Immature natural killer cell (primary cell): ENCODE results near the gene CLTC. TPM values are rescaled to one million over a fixed set of nuclear protein-coding genes. Genes with fewer than 3 reads are reported as not detected.
"Not testable (repeated sequence)": the region's sequence is repeated elsewhere in the genome, so short reads cannot be mapped to it uniquely, and the experiment has no call there.

Experiments
- DNase-seq, 3 donors: peaks; one replicate each; pipeline ENCODE4 v3.0.0; 2022; ENCODE audit warnings: mixed read lengths in 1 of 3
- H3K27ac Mint-ChIP-seq, 6 donors: one replicate each; pipeline ENCODE4 v1.8.0; 2020; ENCODE audit warnings: mixed read lengths in 6 of 6, mild to moderate bottlenecking in 5 of 6, inconsistent platforms in 4 of 6, moderate library complexity in 3 of 6
- H3K27me3 Mint-ChIP-seq, 3 donors: one replicate each; pipeline ENCODE4 v1.8.0; 2020 to 2021; ENCODE audit warnings: low read depth in 3 of 3, mild to moderate bottlenecking in 3 of 3, mixed read lengths in 3 of 3, moderate library complexity in 3 of 3, inconsistent platforms in 1 of 3
- H3K36me3 Mint-ChIP-seq, 3 donors: one replicate each; pipeline ENCODE4 v1.8.0; 2020; ENCODE audit warnings: mixed read lengths in 3 of 3, inconsistent platforms in 2 of 3, mild to moderate bottlenecking in 2 of 3
- H3K4me1 Mint-ChIP-seq, 2 donors: one replicate each; pipeline ENCODE4 v1.8.0; 2020; ENCODE audit warnings: inconsistent platforms in 2 of 2, mild to moderate bottlenecking in 2 of 2, mixed read lengths in 2 of 2, moderate library complexity in 1 of 2
- H3K4me3 Mint-ChIP-seq, 5 donors: one replicate each; pipeline ENCODE4 v1.8.0; 2020; ENCODE audit warnings: mild to moderate bottlenecking in 5 of 5, mixed read lengths in 5 of 5, inconsistent platforms in 3 of 5, moderate library complexity in 3 of 5
- H3K9me3 Mint-ChIP-seq, 6 donors: one replicate each; pipeline ENCODE4 v1.8.0; 2020; ENCODE audit warnings: mild to moderate bottlenecking in 6 of 6, mixed read lengths in 6 of 6, inconsistent platforms in 4 of 6, moderate library complexity in 3 of 6
- polyA plus RNA-seq, 3 donors: library from polyadenylated mRNA; unstranded; fragments of 300-500 nt; fragmentation: Illumina TruSeq; gene quantifications; one replicate each; pipeline ENCODE4 v1.2.3, GENCODE V29; 2021

CLTC gene
- polyA plus RNA-seq, result 10 to 100 TPM; 33.9 to 65.6 (median 45.4) TPM

DNA sequence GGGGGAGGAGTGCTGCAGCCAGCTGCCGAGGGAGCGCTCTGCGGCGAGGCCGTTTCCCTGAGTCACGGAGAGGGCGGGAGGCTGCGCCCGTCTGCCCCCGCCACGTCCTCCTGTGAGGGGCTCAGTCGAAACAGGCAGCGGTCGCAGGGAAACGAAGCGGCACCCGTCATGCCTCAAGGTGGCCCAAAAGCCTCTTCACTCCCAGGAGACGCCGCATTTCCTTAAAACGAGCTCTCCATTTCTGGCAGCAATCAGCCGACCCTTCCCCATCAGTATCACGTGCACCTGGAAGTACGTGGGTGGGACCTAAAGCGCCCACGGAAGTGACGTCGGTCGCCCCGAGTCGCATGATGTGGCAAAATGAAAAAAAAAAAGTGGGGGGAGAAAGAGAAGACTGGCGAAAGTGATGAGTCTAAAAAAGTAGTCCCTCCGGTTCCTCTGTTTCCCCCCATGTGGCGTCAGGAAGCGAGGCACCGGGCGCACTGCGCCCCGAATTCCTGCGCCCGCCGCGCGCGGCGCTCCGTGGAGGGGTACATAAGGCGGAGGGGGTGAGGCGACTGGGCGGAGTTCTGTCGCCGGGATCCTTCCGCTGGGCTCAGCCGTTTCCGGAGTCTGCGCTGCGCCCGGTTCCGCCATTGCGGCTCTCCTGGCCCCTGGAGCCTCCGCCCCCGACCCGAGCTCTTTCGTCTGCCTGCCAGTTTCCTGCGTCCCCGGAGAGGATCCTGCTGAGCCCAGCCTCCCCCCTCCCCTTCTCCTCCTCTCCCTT is at the start of gene CLTC:
CLTC (plus strand) TSS at position 598 of the 766 bp plus-strand sequence. CDS start 237 bp downstream, outside the sequence.
- peaks cover 51 to 56% of the 10 kb centered on the region in 2 donors for H3K4me1 Mint-ChIP-seq
- peak; percentile 95 to 97 (median 96) for DNase-seq

GRCh38 chr17:59572301-59572924 is 47.3 kb upstream of the CLTC start:
- H3K27ac Mint-ChIP-seq, result peak overlapping the region in 2 of 6 donors; percentile 7 to 48
- DNase-seq, result no peak
- H3K27me3 Mint-ChIP-seq, result no peaks in the 10 kb centered on the region
- H3K4me1 Mint-ChIP-seq, result peaks cover under 1 to 2% of the 10 kb centered on the region in 2 donors
- H3K9me3 Mint-ChIP-seq, result no peaks in the 10 kb centered on the region
- H3K36me3 Mint-ChIP-seq, result peaks cover 0 to 3% (median 3%) of the 10 kb centered on the region in 3 donors
- no peak overlapping the region for H3K4me3 Mint-ChIP-seq

More for the DNA sequence above, at the start of gene CLTC:
- peak within 1 kb of the TSS; percentile 90 to 97 (median 95) for H3K4me3 Mint-ChIP-seq
- H3K27ac Mint-ChIP-seq, result peak within 1 kb of the TSS; percentile 97 to 99 (median 99)
- peaks cover 14 to 27% (median 26%) of the 10 kb centered on the region in 3 donors for H3K27me3 Mint-ChIP-seq
- H3K9me3 Mint-ChIP-seq, result no peaks in the 10 kb centered on the region
- no peaks in the 10 kb centered on the region for H3K36me3 Mint-ChIP-seq

DNA sequence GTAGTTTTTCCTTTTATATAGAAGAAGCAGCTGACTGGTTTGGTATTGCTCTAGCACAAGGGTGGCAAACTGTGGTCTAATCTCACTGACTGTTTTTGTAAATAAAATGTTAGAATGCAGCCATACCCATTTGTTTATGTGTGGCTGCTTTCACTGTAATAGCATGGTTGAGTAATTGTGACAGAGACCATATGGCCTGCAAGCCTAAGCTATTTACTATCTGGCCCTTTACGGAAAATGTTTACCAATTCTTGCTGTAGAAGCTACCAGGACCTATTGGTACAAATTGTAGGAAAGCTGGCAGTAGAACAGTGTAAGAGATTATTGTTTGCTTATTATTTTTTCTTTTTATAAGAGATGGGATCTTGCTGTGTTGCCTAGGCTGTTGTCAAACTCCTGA is 35.5 kb upstream of the CLTC start:
- not testable (repeated sequence) for H3K4me3 Mint-ChIP-seq, H3K27ac Mint-ChIP-seq

DNA sequence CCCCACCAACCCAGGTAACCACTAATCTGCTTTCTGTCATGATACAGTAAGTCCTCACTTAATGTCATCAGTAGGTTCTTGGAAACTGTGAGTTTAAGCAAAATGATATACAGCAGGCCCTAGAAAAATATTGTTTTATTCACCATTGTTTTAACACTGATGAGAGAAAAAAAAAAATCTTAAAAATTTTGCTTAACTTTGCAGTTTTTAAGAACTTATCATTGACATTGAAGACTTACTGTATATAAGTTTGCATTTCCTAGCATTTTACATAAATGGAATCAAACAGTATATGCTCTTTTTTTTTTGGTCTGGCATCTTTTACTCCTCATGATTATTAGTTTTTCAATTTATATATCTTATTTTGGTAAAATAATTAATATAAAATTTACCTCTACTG is 19.5 kb upstream of the CLTC start:
- H3K27me3 Mint-ChIP-seq, result peaks cover 0 to 2% (median 0%) of the 10 kb centered on the region in 3 donors
- peaks cover 26 to 38% (median 30%) of the 10 kb centered on the region in 3 donors for H3K36me3 Mint-ChIP-seq
- H3K9me3 Mint-ChIP-seq, result no peaks in the 10 kb centered on the region
- H3K4me1 Mint-ChIP-seq, result no peaks in the 10 kb centered on the region
- H3K4me3 Mint-ChIP-seq, result no peak overlapping the region
- no peak overlapping the region for H3K27ac Mint-ChIP-seq
- no peak for DNase-seq

More for the DNA sequence above, 35.5 kb upstream of the CLTC start:
- H3K27me3 Mint-ChIP-seq, H3K36me3 Mint-ChIP-seq, H3K4me1 Mint-ChIP-seq, DNase-seq, H3K9me3 Mint-ChIP-seq: not testable (repeated sequence)

DNA sequence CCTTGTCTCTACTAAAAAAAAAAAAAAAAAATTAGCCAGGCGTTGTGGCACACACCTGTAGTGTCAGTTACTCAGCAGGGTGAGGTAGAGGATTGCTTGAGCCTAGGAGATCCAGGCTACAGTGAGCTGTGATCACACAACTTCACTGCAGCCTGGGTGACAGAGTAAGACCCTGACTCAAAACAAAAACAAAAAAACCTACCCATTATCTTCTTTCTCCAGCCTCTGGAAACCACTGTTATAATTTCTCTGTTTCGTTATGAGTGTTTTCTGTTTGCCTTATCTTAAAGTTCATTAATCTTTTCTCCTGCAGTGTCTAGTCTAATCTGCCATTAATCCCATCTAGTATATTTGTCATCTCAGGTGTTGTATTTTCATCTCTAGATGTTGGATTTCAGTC is 18.6 kb upstream of the CLTC start:
- Mint-ChIP-seq H3K9me3 (no peaks in the 10 kb centered on the region), H3K27ac (no peak overlapping the region), H3K4me1 (no peaks in the 10 kb centered on the region), H3K27me3 (peaks cover 0 to 2% (median 0%) of the 10 kb centered on the region in 3 donors), H3K4me3 (no peak overlapping the region), H3K36me3 (peaks cover 30 to 42% (median 34%) of the 10 kb centered on the region in 3 donors)
- DNase-seq, result no peak

GRCh38 chr17:59607061-59607460 is 12.6 kb upstream of the CLTC start:
- H3K36me3 Mint-ChIP-seq, result peaks cover 20 to 45% (median 24%) of the 10 kb centered on the region in 3 donors
- no peak overlapping the region for H3K4me3 Mint-ChIP-seq
- DNase-seq, result no peak
- H3K4me1 Mint-ChIP-seq, result no peaks in the 10 kb centered on the region
- H3K27me3 Mint-ChIP-seq, result no peaks in the 10 kb centered on the region
- no peaks in the 10 kb centered on the region for H3K9me3 Mint-ChIP-seq
- H3K27ac Mint-ChIP-seq, result peak overlapping the region in 1 of 6 donors; percentile 22

DNA sequence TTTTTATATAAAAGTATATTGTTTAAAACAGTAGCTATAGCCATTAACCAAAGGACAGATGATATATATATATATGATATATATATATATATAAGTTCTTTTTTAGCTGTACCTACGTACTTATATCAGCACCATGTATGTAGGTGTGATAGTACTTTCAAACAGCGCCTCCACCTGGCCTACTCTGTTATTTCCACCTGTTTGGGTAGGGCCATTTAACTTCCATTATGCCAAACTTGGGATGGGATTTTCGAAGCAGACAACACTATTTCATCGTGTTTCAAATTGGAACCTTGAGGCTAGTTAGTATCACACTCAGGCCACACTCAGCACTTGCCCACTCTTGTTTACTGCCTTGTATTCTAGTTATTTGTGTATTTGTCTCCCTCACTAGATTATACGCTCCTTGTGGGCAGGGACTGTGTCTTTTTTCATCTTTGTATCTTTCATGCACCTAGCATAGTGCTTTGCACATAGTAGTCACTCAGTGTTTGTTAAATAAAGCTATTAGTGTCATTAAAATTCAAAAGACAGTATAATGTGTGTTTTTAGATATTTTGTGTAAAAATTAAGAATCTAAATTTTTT is 11.8 kb upstream of the CLTC start:
- no peak overlapping the region for H3K4me3 Mint-ChIP-seq
- no peaks in the 10 kb centered on the region for H3K4me1 Mint-ChIP-seq
- H3K9me3 Mint-ChIP-seq, result no peaks in the 10 kb centered on the region
- peaks cover 14 to 37% (median 24%) of the 10 kb centered on the region in 3 donors for H3K36me3 Mint-ChIP-seq
- no peak overlapping the region for H3K27ac Mint-ChIP-seq
- no peak for DNase-seq
- no peaks in the 10 kb centered on the region for H3K27me3 Mint-ChIP-seq

DNA sequence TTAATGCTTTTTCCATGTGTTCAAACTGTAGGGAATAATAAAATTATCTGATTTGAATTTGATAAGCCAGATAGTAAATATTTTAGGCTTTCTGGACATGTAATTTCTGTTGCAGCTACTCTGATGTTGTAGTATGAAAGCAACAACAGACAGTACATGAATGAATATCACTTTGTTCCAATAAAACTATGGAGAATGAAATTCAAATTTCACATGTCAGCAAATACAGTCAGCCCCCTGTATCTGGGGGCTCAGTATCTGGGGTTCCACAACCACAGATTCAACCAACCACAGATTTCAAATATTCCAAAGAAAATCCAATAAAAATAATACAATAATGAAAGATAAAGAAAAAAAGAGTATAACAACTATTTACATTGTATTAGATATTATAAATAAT is 8.2 kb upstream of the CLTC start:
- Mint-ChIP-seq H3K9me3 (no peaks in the 10 kb centered on the region), H3K36me3 (peaks cover 4 to 20% (median 5%) of the 10 kb centered on the region in 3 donors), H3K27ac (no peak overlapping the region), H3K4me3 (no peak overlapping the region), H3K27me3 (no peaks in the 10 kb centered on the region), H3K4me1 (no peaks in the 10 kb centered on the region)
- no peak for DNase-seq

- no peaks in the 10 kb centered on the region for H3K9me3 Mint-ChIP-seq
- H3K4me3 Mint-ChIP-seq, result no peak overlapping the region
- H3K27me3 Mint-ChIP-seq, result peaks cover 14 to 26% (median 25%) of the 10 kb centered on the region in 3 donors
- no peak for DNase-seq
- peaks cover 27 to 28% of the 10 kb centered on the region in 2 donors for H3K4me1 Mint-ChIP-seq
- no peaks in the 10 kb centered on the region for H3K36me3 Mint-ChIP-seq
- no peak overlapping the region for H3K27ac Mint-ChIP-seq
These were observed 3.3 kb upstream of the CLTC start for GRCh38 chr17:59616253-59616920.

DNA sequence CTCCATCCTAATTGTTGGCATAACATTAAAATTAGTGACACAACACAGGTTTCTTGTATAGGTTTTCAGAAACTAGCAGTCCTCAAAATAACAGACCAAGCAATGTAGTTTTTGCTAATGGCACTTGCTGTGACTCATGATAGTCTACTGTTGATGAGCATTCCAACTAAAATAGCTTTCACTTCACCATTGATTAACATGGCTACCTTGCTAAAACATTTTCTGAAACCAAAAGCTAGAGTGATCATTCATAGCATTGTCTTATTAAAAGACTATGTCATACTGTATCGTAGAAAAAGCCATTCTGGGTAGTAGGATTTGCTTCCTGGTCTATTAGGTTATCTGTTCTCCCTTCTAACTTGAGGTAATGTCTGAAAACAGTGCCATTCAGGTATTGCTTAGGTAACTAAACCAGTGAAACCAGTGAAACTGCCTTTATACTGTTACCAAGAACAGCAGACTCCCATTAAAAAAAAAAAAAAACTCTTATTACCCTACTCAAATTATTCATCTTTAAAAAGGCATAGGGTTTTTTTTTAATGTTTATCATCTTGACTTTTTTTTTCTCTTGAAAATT is 2.5 kb upstream of the CLTC start:
- Mint-ChIP-seq H3K4me1 (peaks cover 35% of the 10 kb centered on the region in 2 donors), H3K36me3 (no peaks in the 10 kb centered on the region), H3K27ac (peak overlapping the region in 5 of 6 donors; percentile 97 to 99 (median 99)), H3K9me3 (no peaks in the 10 kb centered on the region), H3K4me3 (peak overlapping the region in 1 of 5 donors; percentile 10), H3K27me3 (peaks cover 14 to 27% (median 26%) of the 10 kb centered on the region in 3 donors)
- DNase-seq, result no peak

- no peak for DNase-seq
- Mint-ChIP-seq H3K27me3 (peaks cover 14 to 27% (median 26%) of the 10 kb centered on the region in 3 donors), H3K27ac (peak overlapping the region; percentile 97 to 99 (median 99)), H3K9me3 (no peaks in the 10 kb centered on the region), H3K36me3 (no peaks in the 10 kb centered on the region), H3K4me3 (peak overlapping the region; percentile 90 to 97 (median 95)), H3K4me1 (peaks cover 49 to 52% of the 10 kb centered on the region in 2 donors)
These were observed 729 bp upstream of the CLTC start for GRCh38 chr17:59619035-59619297.

DNA sequence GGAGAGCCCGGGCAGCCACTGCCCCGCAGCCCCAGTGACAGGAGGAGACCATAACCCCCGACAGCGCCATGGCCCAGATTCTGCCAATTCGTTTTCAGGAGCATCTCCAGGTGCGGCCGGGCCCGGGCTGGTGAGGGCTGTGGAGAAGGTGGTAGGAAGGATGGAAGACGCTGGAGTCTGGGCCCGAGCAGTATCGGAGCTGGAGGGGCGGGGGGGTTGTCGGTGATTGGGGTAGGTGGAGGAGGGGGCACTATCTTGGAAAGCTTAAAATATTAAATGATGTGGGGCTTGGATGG is 317 bp downstream of the CLTC start:
- H3K27me3 Mint-ChIP-seq, result peaks cover 14 to 27% (median 26%) of the 10 kb centered on the region in 3 donors
- no peaks in the 10 kb centered on the region for H3K36me3 Mint-ChIP-seq
- peak overlapping the region; percentile 90 to 97 (median 95) for H3K4me3 Mint-ChIP-seq
- H3K4me1 Mint-ChIP-seq, result peaks cover 51 to 56% of the 10 kb centered on the region in 2 donors
- peak overlapping the region; percentile 97 to 99 (median 99) for H3K27ac Mint-ChIP-seq
- DNase-seq, result no peak
- no peaks in the 10 kb centered on the region for H3K9me3 Mint-ChIP-seq

GRCh38 chr17:59620518-59621259 is 994 bp downstream of the CLTC start:
- peak overlapping the region; percentile 90 to 97 (median 95) for H3K4me3 Mint-ChIP-seq
- H3K27ac Mint-ChIP-seq, result peak overlapping the region; percentile 97 to 99 (median 99)
- peaks cover 14 to 27% (median 26%) of the 10 kb centered on the region in 3 donors for H3K27me3 Mint-ChIP-seq
- peaks cover 55 to 63% of the 10 kb centered on the region in 2 donors for H3K4me1 Mint-ChIP-seq
- DNase-seq, result peak; percentile 38 to 50 (median 43)
- H3K9me3 Mint-ChIP-seq, result no peaks in the 10 kb centered on the region
- no peaks in the 10 kb centered on the region for H3K36me3 Mint-ChIP-seq
